HepG2 (cell line): ENCODE data around the gene ZNRF4. TPM values are rescaled to one million over a fixed set of nuclear protein-coding genes. Genes with fewer than 3 reads are reported as not detected.
A peak's percentile ranks its signal among the peaks of the same experiment; 100 is the strongest.

ENCODE experiments used
- BATF2 ChIP-seq: sonication (generic); formaldehyde crosslinking; IDR thresholded peaks from 2 replicates; pipeline ENCODE4 v1.8.0; 2022; ENCODE audit warnings: mild to moderate bottlenecking, missing genetic modification reagents, moderate library complexity
- EEA1 ChIP-seq: sonication (generic); formaldehyde crosslinking; IDR thresholded peaks from 2 replicates; pipeline ENCODE4 v1.5.1; 2020; ENCODE audit warnings: mild to moderate bottlenecking, missing genetic modification reagents, borderline replicate concordance
- EP300 ChIP-seq, 3 experiments: sonication (generic) in 1 of 3; formaldehyde crosslinking in 1 of 3; IDR thresholded peaks; 2 replicates each; pipeline versions ENCODE4 v1.5.1 to v1.6.1; 2011 to 2020; ENCODE audit warnings: low read depth in 2 of 3, low read length in 2 of 3, borderline replicate concordance in 1 of 3, improper control_type of control experiment in 1 of 3, mild to moderate bottlenecking in 1 of 3, missing genetic modification reagents in 1 of 3, moderate library complexity in 1 of 3
- GLI4 ChIP-seq: sonication (generic); formaldehyde crosslinking; IDR thresholded peaks from 2 replicates; pipeline ENCODE4 v1.5.1; 2020; ENCODE audit warnings: missing genetic modification reagents, mild to moderate bottlenecking, moderate library complexity, borderline replicate concordance
- HMG20B ChIP-seq: conservative IDR thresholded peaks from 2 replicates; pipeline ENCODE4 v1.6.1; 2016; ENCODE audit warnings: missing genetic modification reagents, missing compliant biosample characterization
- KDM4B ChIP-seq: sonication (generic); formaldehyde crosslinking; IDR thresholded peaks from 2 replicates; pipeline ENCODE4 v1.4.0; 2020; ENCODE audit warnings: missing genetic modification reagents
- KDM6A ChIP-seq: IDR thresholded peaks from 2 replicates; pipeline ENCODE4 v1.6.1; 2016; ENCODE audit warnings: low read depth
- LCORL ChIP-seq, 2 experiments: fragments of 450-650 bp in 1 of 2; sonication (generic) in 1 of 2; formaldehyde crosslinking in 1 of 2; IDR thresholded peaks; 2 replicates each; pipeline versions ENCODE4 v1.5.0 to v1.6.1; 2017 to 2020; ENCODE audit warnings: antibody characterized with exemption in 1 of 2, missing genetic modification reagents in 1 of 2
- MEF2D ChIP-seq: sonication (generic); formaldehyde crosslinking; IDR thresholded peaks from 2 replicates; pipeline ENCODE4 v1.5.1; 2020; ENCODE audit warnings: mild to moderate bottlenecking, missing genetic modification reagents
- MIER2 ChIP-seq: IDR thresholded peaks from 2 replicates; pipeline ENCODE4 v1.6.1; 2016; ENCODE audit warnings: missing biosample characterization, missing genetic modification reagents
- SOX13 ChIP-seq, 3 experiments: fragments of 450-650 bp in 1 of 3; sonication (generic) in 1 of 3; formaldehyde crosslinking in 1 of 3; IDR thresholded peaks in 2 of 3; conservative IDR thresholded peaks in 1 of 3; 2 replicates each; pipeline versions ENCODE4 v1.5.0 to v1.6.1; 2016 to 2020; ENCODE audit warnings: antibody characterized with exemption in 1 of 3, mild to moderate bottlenecking in 1 of 3, missing compliant biosample characterization in 1 of 3, missing genetic modification reagents in 1 of 3, moderate library complexity in 1 of 3
- SP5 ChIP-seq: IDR thresholded peaks from 2 replicates; pipeline ENCODE4 v1.6.1; 2016; ENCODE audit warnings: low read depth, borderline replicate concordance
- ZBTB10 ChIP-seq: sonication (generic); formaldehyde crosslinking; IDR thresholded peaks from 2 replicates; pipeline ENCODE4 v1.4.0; 2020; ENCODE audit warnings: missing genetic modification reagents, borderline replicate concordance
- ZMYM2 ChIP-seq: sonication (generic); formaldehyde crosslinking; IDR thresholded peaks from 2 replicates; pipeline ENCODE4 v1.8.0; 2022; ENCODE audit warnings: mild to moderate bottlenecking, missing genetic modification reagents
- ZNF331 ChIP-seq: sonication (generic); formaldehyde crosslinking; IDR thresholded peaks from 2 replicates; pipeline ENCODE4 v1.4.0; 2020; ENCODE audit warnings: missing genetic modification reagents
- ZNF44 ChIP-seq: sonication (generic); formaldehyde crosslinking; IDR thresholded peaks from 2 replicates; pipeline ENCODE4 v1.5.1; 2020; ENCODE audit warnings: mild to moderate bottlenecking, missing genetic modification reagents
- ZNF530 ChIP-seq: sonication (generic); formaldehyde crosslinking; IDR thresholded peaks from 2 replicates; pipeline ENCODE4 v1.5.0; 2020; ENCODE audit warnings: low read depth, mild to moderate bottlenecking, missing genetic modification reagents
- ZNF547 ChIP-seq: sonication (generic); formaldehyde crosslinking; IDR thresholded peaks from 2 replicates; pipeline ENCODE4 v1.5.1; 2020; ENCODE audit warnings: mild to moderate bottlenecking, missing genetic modification reagents
- ZNF615 ChIP-seq: sonication (generic); formaldehyde crosslinking; IDR thresholded peaks from 2 replicates; pipeline ENCODE4 v1.5.0; 2020; ENCODE audit warnings: mild to moderate bottlenecking, missing genetic modification reagents, borderline replicate concordance
- ZNF746 ChIP-seq: sonication (generic); formaldehyde crosslinking; IDR thresholded peaks from 2 replicates; pipeline ENCODE4 v1.8.0; 2022; ENCODE audit warnings: mild to moderate bottlenecking, missing genetic modification reagents
- ZSCAN29 ChIP-seq: sonication (generic); formaldehyde crosslinking; conservative IDR thresholded peaks from 2 replicates; pipeline ENCODE4 v1.4.0; 2020; ENCODE audit warnings: mild to moderate bottlenecking, missing genetic modification reagents
- polyA plus RNA-seq, 8 experiments: library from polyadenylated mRNA; depleted of rRNA in 3 of 8; stranded (reverse) in 7 of 8; unstranded in 1 of 8; fragments of >200 nt; fragmentation: Illumina TruSeq in 4 of 8; extraction: Trizol in 4 of 8; gene quantifications; 2 replicates each; pipeline versions ENCODE4 v1.2.1 to v1.2.3, GENCODE V29; 2011 to 2016; ENCODE audit warnings: low read depth in 4 of 8, missing spikeins in 1 of 8, mixed read lengths in 1 of 8; ENCODE audit not compliant: insufficient read depth in 1 of 8
- total RNA-seq, 5 experiments: library from RNA; depleted of rRNA; stranded (reverse); fragments of >200 nt; fragmentation: Illumina TruSeq; extraction: Trizol; gene quantifications; 2 replicates each; pipeline ENCODE4 v1.2.3, GENCODE V29; 2016; ENCODE audit warnings: low read depth in 1 of 5

The ZNRF4 gene
- total and polyA plus RNA-seq, 2 of the 13 experiments (the other 11 are each of a cell fraction or from before 2014, with no cell fraction given): not detected

DNA sequence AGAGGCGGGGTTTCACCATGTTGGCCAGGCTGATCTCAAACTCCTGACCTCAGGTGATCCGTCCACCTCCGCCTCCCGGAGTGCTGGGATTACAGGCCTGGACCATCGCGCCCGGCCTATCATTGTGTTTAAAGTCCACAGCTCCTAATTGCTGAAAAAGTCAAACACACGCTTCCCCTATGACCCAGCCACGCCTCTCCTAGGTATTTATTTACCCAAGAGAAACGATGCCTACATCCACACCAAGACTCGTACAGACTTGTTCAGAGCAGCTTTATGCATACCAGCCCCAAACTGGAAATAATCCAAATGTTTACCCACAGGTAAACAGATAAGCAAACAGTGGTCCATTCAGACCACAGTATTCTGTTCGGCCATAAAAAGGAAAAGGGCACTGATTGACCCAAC is 15.1 kb downstream of the ZNRF4 start (continued):
- TF ChIP-seq EP300 (IDR thresholded peaks at IDR 0.05; ENCODE audit: low read depth in 2 of 2, low read length in 2 of 2) (peak in 1 of 2 experiments; percentile 62; a peak in 1 of 4 replicates), EP300 (CRISPR knock-in tag; IDR thresholded peaks at IDR 0.05; ENCODE audit: borderline replicate concordance) (peak; percentile 21; the same call in 1 of the 2 replicates), ZNF530 (no peak), MIER2 (CRISPR knock-in tag) (0 out of 2 replicates have a peak, but pooled peaks have one; percentile 26), ZSCAN29 (CRISPR knock-in tag) (no peak), ZMYM2 (CRISPR knock-in tag) (0 out of 2 replicates have a peak, but pooled peaks have one; percentile 19), SP5 (peak; percentile 96), HMG20B (CRISPR knock-in tag) (peak; percentile 51; the same call in 1 of the 2 replicates), ZNF746 (0 out of 2 replicates have a peak, but pooled peaks have one; percentile 27), ZNF547 (no peak), ZNF44 (CRISPR knock-in tag) (no peak), KDM6A (peak; percentile 57; the same call in 1 of the 2 replicates), SOX13 (IDR thresholded peaks at IDR 0.05) (no peak), SOX13 (CRISPR knock-in tag; conservative IDR thresholded peaks at IDR 0.05 in 1 of 2, IDR thresholded peaks at IDR 0.05 in 1 of 2) (peak in 1 of 2 experiments; percentile 75; a peak in 2 of 4 replicates), GLI4 (no peak), ZNF615 (CRISPR knock-in tag) (0 out of 2 replicates have a peak, but pooled peaks have one; percentile 50), ZNF331 (CRISPR knock-in tag) (peak; percentile 50; the same call in 1 of the 2 replicates), BATF2 (CRISPR knock-in tag) (no peak), LCORL (IDR thresholded peaks at IDR 0.05) (0 out of 2 replicates have a peak, but pooled peaks have one; percentile 20), LCORL (CRISPR knock-in tag; IDR thresholded peaks at IDR 0.05) (peak; percentile 88), EEA1 (CRISPR knock-in tag) (no peak), MEF2D (CRISPR knock-in tag) (0 out of 2 replicates have a peak, but pooled peaks have one; percentile 22), KDM4B (no peak), ZBTB10 (CRISPR knock-in tag) (no peak)
